ENCODE results near the gene TUBB.

GRCh38 chr6:30757261-30757904 lies 37.2 kb downstream of the TUBB start:
- TF ChIP-seq CTCF (IDR thresholded peaks at IDR 0.05) (no peak), POLR2A (IDR thresholded peaks at IDR 0.05) (no peak)

Data from body of pancreas (tissue), 4 donors.